ENCODE measurements around the gene FMNL2. TPM values are rescaled to one million over a fixed set of nuclear protein-coding genes. Genes with fewer than 3 reads are reported as not detected.

Gene FMNL2
- total RNA-seq, 1 experiment from 2014 or later = 28.1 TPM

DNA sequence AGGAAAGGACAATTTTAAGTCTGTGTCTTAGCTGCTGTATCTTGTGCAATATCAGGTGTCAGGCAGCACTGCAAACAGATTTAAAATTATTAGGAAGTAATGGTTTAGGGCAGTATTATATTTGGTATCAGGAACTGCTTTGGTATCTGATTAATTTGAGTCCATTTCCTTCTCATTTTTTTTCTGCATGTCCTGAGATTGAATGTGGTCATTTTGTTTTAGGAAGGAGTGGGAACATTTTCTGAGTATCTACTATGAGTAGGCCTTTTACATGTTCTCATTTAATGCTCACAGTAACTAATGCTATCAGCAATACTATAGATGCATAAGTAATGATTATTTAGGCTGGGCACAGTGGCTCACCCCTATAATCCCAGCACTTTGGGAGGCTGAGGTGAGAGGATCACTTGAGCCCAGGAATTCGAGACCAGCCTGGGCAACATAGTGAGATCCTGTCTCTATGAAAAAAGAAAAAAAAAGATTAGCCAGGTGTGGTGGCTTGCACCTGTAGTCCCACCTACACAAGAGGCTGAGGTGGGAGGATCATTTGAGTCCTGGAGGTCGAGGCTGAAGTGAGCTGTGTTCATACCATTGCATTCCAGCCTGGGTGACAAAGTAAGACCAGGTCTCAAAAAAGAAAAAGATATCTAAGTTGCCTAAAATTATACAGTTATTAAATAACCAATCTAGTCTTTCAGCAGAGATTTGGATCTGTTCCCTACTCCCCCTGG, 4.7 kb downstream of the FMNL2 start:
- Histone ChIP-seq H3K4me1 (ENCODE audit: control insufficient read depth in 1 of 2, insufficient read depth in 2 of 2, low read length in 2 of 2) (peaks cover 0 to 25% of the 10 kb centered on the region in 2 experiments; a peak in 2 of 4 replicates), H3K27ac (ENCODE audit: low read depth, low read length) (no peak overlapping the region), H3K9ac (ENCODE audit: low read length) (no peak overlapping the region), H3K79me2 (ENCODE audit: insufficient read depth, low read length) (peaks cover 74% of the 10 kb centered on the region), H3K9me2 (ENCODE audit: insufficient read depth) (no peaks in the 10 kb centered on the region), H3K27me3 (ENCODE audit: insufficient read depth, low read length) (no peaks in the 10 kb centered on the region), H3K4me3 (replicated peaks in 1 of 2; ENCODE audit: low read depth in 1 of 2, low read length in 2 of 2) (no peak overlapping the region), H3K36me3 (ENCODE audit: control insufficient read depth in 1 of 2, insufficient read depth in 2 of 2, low read length in 2 of 2) (no peaks in the 10 kb centered on the region; a peak in 1 of 4 replicates), H2AFZ (ENCODE audit: low read depth, low read length, poor library complexity, severe bottlenecking) (no peak overlapping the region), H4K20me1 (ENCODE audit: insufficient read depth) (no peaks in the 10 kb centered on the region), H3K4me2 (ENCODE audit: low read length) (no peak overlapping the region), H3K9me3 (ENCODE audit: control insufficient read depth in 1 of 2, insufficient read depth in 1 of 2, low read depth in 1 of 2, low read length in 2 of 2) (no peaks in the 10 kb centered on the region)
- RAD21 ChIA-PET (ENCODE audit: low non-redundant PET in 1 of 2, low total read pairs in 2 of 2, uncharacterized antibody in 2 of 2, unreplicated experiment in 2 of 2) = no interaction called here
- intact Hi-C loops (cut with micrococcal nuclease) = loop anchor here (5.0 to 10.0 kb wide), 2 partner anchors 137 to 285 kb away; no protein-coding TSS in a partner anchor
- POLR2A ChIA-PET = no interaction called here
- DNase-seq (ENCODE audit: low read depth, low spot score) (no peak), ATAC-seq (no peak)
- BruUV-seq (replicated peaks) = no TSS peak
- CTCF ChIA-PET = no interaction called here
- TF ChIP-seq ZFX (IDR thresholded peaks at IDR 0.05) = no peak
- TF ChIP-seq JUND (IDR thresholded peaks at IDR 0.05) = no peak
- TF ChIP-seq ELF1 (IDR thresholded peaks at IDR 0.05; ENCODE audit: borderline replicate concordance, low read depth) = no peak
- no peak for TF ChIP-seq ZNF274 (IDR thresholded peaks at IDR 0.05; ENCODE audit: low read depth, low read length)
- TF ChIP-seq, protein P1, sequence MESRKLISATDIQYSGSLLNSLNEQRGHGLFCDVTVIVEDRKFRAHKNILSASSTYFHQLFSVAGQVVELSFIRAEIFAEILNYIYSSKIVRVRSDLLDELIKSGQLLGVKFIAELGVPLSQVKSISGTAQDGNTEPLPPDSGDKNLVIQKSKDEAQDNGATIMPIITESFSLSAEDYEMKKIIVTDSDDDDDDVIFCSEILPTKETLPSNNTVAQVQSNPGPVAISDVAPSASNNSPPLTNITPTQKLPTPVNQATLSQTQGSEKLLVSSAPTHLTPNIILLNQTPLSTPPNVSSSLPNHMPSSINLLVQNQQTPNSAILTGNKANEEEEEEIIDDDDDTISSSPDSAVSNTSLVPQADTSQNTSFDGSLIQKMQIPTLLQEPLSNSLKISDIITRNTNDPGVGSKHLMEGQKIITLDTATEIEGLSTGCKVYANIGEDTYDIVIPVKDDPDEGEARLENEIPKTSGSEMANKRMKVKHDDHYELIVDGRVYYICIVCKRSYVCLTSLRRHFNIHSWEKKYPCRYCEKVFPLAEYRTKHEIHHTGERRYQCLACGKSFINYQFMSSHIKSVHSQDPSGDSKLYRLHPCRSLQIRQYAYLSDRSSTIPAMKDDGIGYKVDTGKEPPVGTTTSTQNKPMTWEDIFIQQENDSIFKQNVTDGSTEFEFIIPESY (IDR thresholded peaks at IDR 0.05; ENCODE audit: extremely low read depth, insufficient replicate concordance, low read length) = no peak
- TF ChIP-seq SIN3A (IDR thresholded peaks at IDR 0.05; ENCODE audit: low read depth) = no peak
- no peak for TF ChIP-seq POLR2A (IDR thresholded peaks at IDR 0.05; ENCODE audit: borderline replicate concordance, extremely low read depth, insufficient read depth, insufficient read length)
- no peak for TF ChIP-seq YY1 (IDR thresholded peaks at IDR 0.05; ENCODE audit: extremely low read depth, insufficient replicate concordance, low read depth, low read length)

Data from HCT116 (cell line).